Lung (tissue), 12 donors: ENCODE results near the gene DENND1A. TPM values are rescaled to one million over a fixed set of nuclear protein-coding genes. Genes with fewer than 3 reads are reported as not detected.
A peak's percentile ranks its signal among the peaks of the same experiment; 100 is the strongest.

ENCODE experiments used
- ATAC-seq: fragments of 200-7000 bp; cut with Tn5 transposase; one replicate; pipeline ENCODE4 v1.9.1; 2020; ENCODE audit warnings: moderate number of reproducible peaks; ENCODE audit not compliant: insufficient read depth, low FRiP score
- DNase-seq, 3 donors: peaks; one replicate each; pipeline ENCODE4 v3.0.0-alpha.2; 2013 to 2017
- H3K27ac ChIP-seq, 2 donors: one replicate each; pipeline ENCODE4 v1.5.1; 2013; ENCODE audit warnings: mild to moderate bottlenecking in 2 of 2, moderate library complexity in 2 of 2, control low read depth in 1 of 2, inconsistent platforms in 1 of 2, low read depth in 1 of 2, low read length in 1 of 2
- H3K27me3 ChIP-seq, 3 donors: one replicate each; pipeline ENCODE4 v1.5.1; 2013; ENCODE audit warnings: low read length in 2 of 3; ENCODE audit not compliant: control insufficient read depth in 3 of 3, insufficient read depth in 3 of 3
- H3K36me3 ChIP-seq, 4 donors: one replicate each; pipeline ENCODE4 v1.5.1; 2013; ENCODE audit warnings: low read length in 4 of 4, mild to moderate bottlenecking in 1 of 4, moderate library complexity in 1 of 4; ENCODE audit not compliant: control insufficient read depth in 4 of 4, insufficient read depth in 4 of 4
- H3K4me1 ChIP-seq, 5 donors: one replicate each; pipeline ENCODE4 v1.5.1; 2013; ENCODE audit warnings: low read length in 5 of 5, mild to moderate bottlenecking in 2 of 5, moderate library complexity in 1 of 5; ENCODE audit not compliant: control insufficient read depth in 5 of 5, insufficient read depth in 5 of 5
- H3K4me3 ChIP-seq: one replicate; pipeline ENCODE4 v1.5.1; 2013; ENCODE audit warnings: mild to moderate bottlenecking, control low read depth, moderate library complexity
- H3K9ac ChIP-seq, 2 donors: one replicate each; pipeline ENCODE4 v1.5.1; 2013; ENCODE audit warnings: low read length in 2 of 2, control low read depth in 1 of 2; ENCODE audit not compliant: insufficient read depth in 1 of 2
- H3K9me3 ChIP-seq, 4 donors: one replicate each; pipeline ENCODE4 v1.5.1; 2013; ENCODE audit warnings: low read length in 3 of 4, mild to moderate bottlenecking in 1 of 4, moderate library complexity in 1 of 4; ENCODE audit not compliant: control insufficient read depth in 4 of 4, insufficient read depth in 3 of 4
- CTCF ChIP-seq: IDR thresholded peaks from 2 replicates; pipeline ENCODE4 v1.5.1; 2012; ENCODE audit warnings: mild to moderate bottlenecking; ENCODE audit errors: control extremely low read depth, extremely low read depth
- WGBS, 2 donors: extraction: QIAGEN DNeasy Blood & Tissue Kit; methylation state at CpG; one replicate each; pipeline ENCODE4 v1.1.7; 2013; 5-methylcytosine and 5-hydroxymethylcytosine counted together
- polyA plus RNA-seq, 2 donors: library from polyadenylated mRNA; stranded (reverse); fragments of 200-250 nt; gene quantifications; one replicate each; pipeline ENCODE4 v1.2.1, GENCODE V29; 2013
- total RNA-seq, 2 donors: library from RNA; depleted of rRNA in 1 of 2; stranded (reverse); fragments of >200 nt in 1 of 2; gene quantifications; one replicate each; pipeline ENCODE4 v1.2.1, GENCODE V29; 2014 to 2021
- donor health status: control.
- donor health status: control.
- donor health status: Bipolar disorder and iron deficiency.
- donor health status: healthy.
- donor health status: DM: yes; HTN: yes; CAD: no.

The DENND1A gene
- total and polyA plus RNA-seq, 4 donors: 5.7 to 29.8 (median 14.5) TPM

- WGBS, 2 donors: 72 to 83% methylated on average over 3 of the region's 3 CpGs
- H3K36me3 ChIP-seq: no peaks in the 10 kb centered on the region
- no peak for DNase-seq
- H3K9me3 ChIP-seq: no peaks in the 10 kb centered on the region
- no peak for ATAC-seq
- no peak overlapping the region for H3K9ac ChIP-seq
- peaks cover 0 to 29% (median 13%) of the 10 kb centered on the region in 5 donors for H3K4me1 ChIP-seq
- TF ChIP-seq CTCF: no peak
- no peak overlapping the region for H3K4me3 ChIP-seq
- H3K27ac ChIP-seq: peak overlapping the region in 1 of 2 donors; percentile 13
- no peaks in the 10 kb centered on the region for H3K27me3 ChIP-seq
Observed at GRCh38 chr9:123336449-123336848, 593.5 kb downstream of the DENND1A start.

GRCh38 chr9:123335986-123336329 is 594.0 kb downstream of the DENND1A start:
- ATAC-seq: no peak
- Histone ChIP-seq H3K4me1 (peaks cover 0 to 26% (median 13%) of the 10 kb centered on the region in 5 donors), H3K36me3 (no peaks in the 10 kb centered on the region), H3K9me3 (no peaks in the 10 kb centered on the region), H3K4me3 (no peak overlapping the region), H3K27ac (no peak overlapping the region), H3K27me3 (no peaks in the 10 kb centered on the region), H3K9ac (no peak overlapping the region)
- 65 to 82% methylated on average over 6 of the region's 6 CpGs for WGBS, 2 donors
- no peak for TF ChIP-seq CTCF
- no peak for DNase-seq

- H3K27me3 ChIP-seq: no peaks in the 10 kb centered on the region
- no peak overlapping the region for H3K9ac ChIP-seq
- 48 to 58% methylated on average over 9 of the region's 9 CpGs for WGBS, 2 donors
- DNase-seq (peak; percentile 79 to 85 (median 80)), ATAC-seq (no peak)
- peaks cover 0 to 23% (median 13%) of the 10 kb centered on the region in 5 donors for H3K4me1 ChIP-seq
- H3K36me3 ChIP-seq: no peaks in the 10 kb centered on the region
- H3K9me3 ChIP-seq: no peaks in the 10 kb centered on the region
- TF ChIP-seq CTCF: no peak
- no peak overlapping the region for H3K4me3 ChIP-seq
- no peak overlapping the region for H3K27ac ChIP-seq
Observed at GRCh38 chr9:123335193-123335985, 594.5 kb downstream of the DENND1A start.
